Measurements from ENCODE around the gene SLC39A3.

The SLC39A3 gene

DNA sequence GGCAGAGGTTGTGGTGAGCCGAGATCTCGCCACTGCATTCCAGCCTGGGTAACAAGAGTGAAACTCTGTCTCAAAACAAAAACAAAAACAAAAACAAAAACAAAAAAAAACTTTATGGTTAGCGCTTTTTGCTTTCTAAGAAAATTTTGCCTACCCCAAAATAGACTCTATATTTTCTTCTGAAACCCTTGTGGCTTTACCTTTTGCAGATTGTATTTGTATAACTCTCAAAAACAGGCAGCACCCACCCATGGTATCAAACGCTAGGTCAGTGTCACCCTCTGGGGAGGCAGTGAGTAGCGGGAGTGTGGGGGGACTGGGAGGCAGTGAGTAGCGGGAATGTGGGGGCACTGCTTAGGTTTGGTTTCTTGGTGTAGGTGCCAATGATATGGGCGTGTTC is 7.5 kb upstream of the SLC39A3 start:
- no peak for DNase-seq (ENCODE audit: low read depth in 3 of 3)

DNA sequence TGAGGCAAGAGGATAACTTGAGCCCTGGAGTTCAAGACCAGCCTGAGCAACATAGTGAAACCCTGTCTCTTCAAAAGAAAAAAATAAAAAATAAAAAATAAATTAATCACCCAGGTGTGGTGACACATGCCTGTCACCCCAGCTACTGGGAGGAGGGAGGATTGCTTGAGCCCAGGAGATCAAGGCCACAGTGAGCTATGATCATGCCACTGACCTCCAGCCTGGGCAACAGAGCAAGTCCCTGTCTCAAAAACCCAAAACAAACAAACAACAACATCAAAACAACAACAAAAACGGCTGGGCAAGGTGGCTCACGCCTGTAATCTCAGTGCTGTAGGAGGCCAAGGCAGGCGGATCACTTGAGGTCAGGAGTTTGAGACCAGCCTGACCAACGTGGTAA is 4.3 kb upstream of the SLC39A3 start:
- no peak for DNase-seq (ENCODE audit: low read depth in 3 of 3)

DNA sequence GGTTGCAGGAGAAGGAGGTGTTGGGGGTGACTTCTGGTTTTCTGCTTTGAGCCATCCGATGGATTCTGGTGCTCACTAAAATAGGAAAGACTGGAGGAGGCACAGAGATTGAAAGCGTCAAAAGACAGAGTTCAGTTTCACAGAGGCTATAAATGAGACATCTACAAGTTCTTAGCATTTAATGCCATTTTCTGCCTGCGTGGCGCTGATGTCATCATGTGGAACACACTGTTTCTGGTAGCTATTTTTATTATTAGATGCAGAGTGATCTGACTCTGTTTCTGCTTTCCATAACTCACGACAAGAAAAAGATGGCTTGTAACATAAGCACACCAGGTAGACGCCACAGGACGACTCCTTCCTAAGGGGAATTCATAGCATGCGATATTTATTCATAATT is 3.3 kb upstream of the SLC39A3 start:
- DNase-seq (ENCODE audit: low read depth in 3 of 3) = no peak

DNA sequence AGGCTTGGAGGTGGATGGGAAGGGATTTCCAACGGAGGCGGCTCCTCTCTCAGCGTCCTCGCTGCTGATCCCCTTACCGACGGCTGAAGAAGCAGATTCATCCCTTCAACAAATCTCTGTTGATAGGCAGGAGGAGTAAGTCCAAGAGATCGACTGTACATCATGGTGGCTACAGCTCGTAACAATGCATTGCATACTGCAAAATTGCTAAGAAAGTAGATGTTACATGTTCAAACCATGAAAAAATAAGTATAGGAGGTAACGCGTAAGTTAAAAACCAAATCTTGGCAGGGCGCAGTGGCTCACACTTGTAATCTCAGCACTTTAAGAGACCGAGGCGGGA is 468 bp upstream of the SLC39A3 start:
- no peak for DNase-seq (ENCODE audit: low read depth in 3 of 3)

DNA sequence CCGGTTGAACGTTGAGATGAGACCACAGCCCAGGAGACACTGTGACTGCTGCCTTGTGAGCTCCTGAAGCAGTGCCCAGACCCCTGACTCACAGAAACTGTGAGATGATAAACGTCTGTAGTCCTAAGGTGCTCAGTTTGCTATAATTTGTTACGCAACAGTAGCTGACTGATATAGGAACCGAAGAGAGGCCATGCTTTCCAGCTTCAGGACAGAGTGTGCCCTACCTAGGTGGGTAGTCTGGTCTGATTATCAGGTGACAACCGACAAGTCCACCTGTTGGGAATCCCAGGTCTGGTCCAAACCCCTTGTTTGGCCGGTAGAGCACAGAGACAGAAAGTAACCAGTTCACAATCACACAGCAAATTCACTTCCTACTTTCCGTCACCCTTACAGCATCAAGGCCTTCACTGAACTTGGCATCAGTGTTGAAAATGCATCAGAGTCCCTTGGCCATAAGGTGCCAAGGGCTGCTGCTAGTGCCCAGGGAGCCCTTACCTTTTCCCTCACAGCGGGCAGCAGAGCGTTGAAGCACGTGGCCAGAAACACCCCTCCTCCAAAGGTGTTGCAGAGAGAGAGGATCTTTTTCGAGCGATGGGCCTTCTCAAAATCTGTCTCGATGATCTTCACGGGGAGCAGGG is 3.1 kb downstream of the SLC39A3 start:
- no peak for DNase-seq (ENCODE audit: low read depth in 3 of 3)

DNA sequence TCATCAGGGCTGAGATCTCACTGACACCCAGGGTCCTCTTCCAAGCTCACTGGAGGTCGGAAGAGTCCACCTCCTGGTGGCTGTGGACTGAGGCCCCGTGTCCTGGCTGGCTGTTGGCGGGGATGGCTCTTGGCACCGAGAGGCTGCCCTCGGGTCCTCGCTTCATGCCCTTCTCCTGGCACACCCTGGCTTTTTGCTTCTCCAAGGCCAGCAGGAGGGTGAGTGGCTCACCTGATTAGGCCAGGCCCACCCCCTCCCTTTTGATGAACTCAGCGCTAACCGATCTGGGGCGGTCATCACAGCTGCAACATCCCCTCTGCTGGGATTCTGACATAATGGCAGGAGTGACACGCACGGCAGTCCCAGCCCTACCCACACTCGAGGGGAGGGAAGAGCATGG is 4.4 kb downstream of the SLC39A3 start:
- DNase-seq (ENCODE audit: low read depth in 3 of 3) = no peak

DNA sequence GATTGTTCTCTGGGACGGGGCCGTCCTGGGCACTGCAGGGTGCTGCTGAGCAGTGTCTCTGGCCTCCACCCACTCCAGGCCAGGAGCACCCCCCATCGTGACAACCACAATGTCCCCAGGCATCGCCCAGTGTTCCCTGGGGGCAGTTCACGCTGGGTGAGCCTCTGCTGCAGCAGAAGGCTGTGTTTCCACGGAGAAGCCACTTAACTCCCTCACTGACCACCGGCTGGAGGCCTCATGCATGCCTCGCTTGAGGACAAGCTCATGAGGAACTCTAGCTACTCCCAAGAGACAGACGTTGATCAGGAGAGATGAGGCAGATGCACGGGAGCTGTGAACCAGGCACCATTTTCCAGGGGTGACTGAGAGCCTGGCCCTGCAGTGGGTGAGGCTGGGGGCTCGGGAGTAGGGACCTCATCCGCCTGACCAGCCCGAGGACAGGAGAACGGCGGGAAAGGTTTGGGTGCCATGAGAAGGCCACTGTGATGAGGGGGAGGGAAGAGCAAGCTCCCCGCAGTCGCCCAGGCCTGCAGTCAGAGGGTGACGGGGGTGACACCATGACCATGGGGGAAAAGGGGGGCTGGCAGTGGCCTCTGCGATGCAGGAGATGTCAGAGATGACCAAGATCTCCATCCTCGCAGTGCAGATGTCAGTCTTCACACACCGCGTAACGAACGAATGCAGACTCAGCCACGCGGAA is 5.1 kb downstream of the SLC39A3 start:
- DNase-seq (ENCODE audit: low read depth in 3 of 3) = no peak

DNA sequence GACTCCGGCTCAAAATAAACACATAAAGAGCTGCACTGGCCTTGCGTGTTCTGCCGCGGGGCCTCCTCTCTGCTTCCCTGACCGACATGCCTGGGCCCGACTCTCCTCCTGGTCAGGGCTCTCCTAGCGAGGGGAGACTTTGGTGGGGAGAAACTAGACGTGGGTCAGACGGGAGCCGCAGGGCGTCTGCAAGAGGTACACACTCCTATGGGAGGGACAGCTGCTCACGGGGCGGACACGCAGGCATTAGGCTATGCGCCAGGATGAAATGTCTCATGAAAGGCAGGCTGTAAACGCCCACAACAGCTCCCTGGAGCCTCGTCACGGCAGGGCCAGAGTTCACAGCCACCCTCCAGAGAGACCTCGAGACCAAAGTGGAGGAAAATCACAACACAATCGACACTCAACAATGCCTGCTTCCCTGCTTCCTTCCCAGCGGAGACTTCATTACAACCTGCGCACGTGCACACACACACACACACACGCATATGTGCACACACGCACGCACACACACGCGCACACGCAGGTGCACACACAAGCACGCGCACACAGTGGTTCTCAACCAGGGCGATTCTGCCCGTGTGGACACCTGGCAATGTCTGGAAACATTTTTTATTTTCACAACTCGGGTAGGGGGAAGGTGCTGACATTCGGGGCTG is 5.8 kb downstream of the SLC39A3 start:
- DNase-seq (ENCODE audit: low read depth in 3 of 3) = no peak

DNA sequence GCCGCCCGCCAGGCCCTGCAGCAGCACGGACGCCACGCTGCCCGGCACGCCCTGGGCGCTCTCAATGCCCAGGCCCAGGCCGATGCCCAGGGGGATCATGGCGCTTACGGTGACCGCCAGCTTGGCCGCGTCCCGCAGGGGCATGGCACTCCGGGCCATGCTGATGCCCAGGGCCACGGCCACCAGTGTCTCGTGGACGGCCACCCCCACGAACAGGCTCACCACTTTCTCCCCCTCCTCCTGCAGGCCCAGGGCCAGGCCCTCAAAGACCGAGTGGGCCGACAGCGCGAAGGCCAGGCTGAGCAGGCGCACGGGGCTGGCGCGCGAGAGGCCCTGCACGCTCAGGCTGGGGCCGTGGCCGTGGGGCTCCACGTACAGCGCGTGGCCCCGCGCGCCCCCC is 6.9 kb downstream of the SLC39A3 start:
- DNase-seq (ENCODE audit: low read depth in 3 of 3) = no peak

DNA sequence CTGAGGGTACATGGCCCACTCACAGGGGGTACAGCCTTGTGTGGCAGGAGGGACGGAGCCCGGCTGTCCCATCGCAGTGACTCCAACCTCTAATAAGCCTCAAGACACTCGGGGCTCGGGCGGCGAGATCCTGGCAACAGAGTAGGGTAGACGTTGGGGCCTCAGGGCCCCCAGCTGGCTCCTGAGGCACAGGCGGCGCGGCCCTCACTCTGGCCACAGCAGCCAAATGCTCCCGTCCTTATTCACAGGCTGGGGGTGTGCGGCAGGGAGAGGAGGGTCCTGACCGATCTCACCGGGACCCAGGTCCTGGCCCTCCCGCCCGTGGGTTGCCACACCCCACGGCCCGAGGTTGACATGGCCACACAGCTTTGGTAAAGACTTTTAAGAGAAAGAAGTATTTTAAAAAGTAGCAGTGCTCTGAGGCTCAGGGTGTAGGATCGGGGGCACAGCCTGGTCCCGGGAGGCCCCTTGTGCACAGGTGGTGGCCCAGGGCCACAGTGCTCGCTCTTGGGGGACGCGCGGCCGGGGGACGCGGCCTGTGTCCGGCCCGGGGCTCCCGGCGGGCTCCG is 7.6 kb downstream of the SLC39A3 start:
- no peak for DNase-seq (ENCODE audit: low read depth in 3 of 3)

DNA sequence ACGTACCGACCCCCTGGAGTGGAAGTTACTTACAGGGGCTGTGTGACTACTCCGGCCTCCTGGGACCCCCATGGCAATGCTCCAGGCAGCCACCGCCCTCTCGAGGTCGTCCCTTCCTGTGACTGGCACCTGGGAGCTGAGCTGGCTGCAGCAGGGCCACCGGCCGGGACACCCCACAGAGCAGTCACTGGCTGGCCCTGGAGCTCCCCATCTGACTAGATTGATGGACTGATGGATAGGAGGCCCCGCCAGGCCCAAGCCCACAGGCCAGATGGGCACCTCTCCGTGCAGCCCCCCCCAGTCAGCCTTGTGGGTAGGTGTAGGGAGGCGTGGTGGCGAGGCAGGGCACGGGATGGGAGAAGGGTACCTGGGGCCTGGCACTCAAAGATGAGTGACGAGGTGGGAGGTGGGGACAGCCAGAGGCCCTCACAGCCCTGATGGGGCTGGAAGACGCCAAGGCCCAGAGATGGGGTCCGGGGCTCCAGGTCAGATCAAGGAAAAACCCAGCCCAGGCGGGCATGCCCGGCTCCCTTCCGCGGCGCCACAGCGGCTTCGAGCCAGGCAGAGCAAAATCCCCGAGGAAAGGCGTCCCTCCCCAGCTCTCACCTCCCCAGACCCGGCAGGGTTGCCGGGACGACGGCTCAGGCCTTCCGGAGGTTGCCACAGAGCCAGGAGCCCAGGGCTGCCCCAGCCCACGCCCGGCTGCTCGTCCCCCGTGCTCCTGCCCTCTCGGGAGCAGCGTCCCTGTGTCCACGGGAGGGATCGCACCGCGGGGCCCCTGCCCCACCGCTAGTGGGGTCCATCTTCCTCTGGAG is 8.4 kb downstream of the SLC39A3 start:
- no peak for DNase-seq (ENCODE audit: low read depth in 3 of 3)

DNA sequence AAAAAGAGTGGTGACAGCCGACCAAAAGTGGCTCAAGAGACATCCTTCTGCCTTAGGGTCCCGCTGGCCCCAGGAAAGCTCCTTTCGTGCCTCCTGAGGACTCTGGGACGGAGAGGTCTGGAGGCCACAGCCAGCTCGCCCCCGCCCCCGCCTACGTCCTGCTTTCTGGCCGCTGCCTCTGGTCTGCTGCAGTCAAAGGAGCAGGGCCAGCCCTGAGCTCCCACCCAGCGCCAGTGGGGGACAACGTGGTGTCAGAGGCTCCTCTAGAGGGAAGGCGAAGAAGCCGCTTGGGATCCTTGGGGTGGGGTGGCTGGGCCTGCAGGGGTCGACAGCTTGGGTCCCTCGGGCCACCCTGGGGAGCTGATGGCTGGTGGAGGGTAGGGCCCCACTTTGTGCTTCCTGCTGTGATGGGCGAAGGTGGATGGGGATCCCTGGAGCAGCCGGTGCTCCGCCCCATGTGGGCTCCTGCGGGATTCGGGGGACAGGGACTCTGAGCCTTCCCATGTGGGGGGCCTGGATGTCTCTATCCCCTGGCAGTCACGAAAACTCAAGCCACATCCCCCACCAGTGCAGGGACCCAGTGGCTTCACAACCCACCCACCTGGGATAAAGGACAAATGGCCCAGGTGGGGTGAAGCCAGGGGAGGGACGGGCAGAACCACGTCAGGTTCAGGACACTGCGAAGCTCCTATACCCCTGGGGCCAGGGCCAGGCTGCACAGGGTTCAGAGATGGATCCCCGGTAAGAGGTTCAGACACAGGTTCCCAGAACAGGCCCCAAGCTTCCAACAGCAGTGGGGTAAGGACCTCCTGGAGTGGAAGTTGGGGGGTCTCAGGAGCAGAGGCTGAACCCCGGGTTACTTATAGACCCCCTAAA is 9.6 kb downstream of the SLC39A3 start:
- DNase-seq (ENCODE audit: low read depth in 3 of 3) = no peak

DNA sequence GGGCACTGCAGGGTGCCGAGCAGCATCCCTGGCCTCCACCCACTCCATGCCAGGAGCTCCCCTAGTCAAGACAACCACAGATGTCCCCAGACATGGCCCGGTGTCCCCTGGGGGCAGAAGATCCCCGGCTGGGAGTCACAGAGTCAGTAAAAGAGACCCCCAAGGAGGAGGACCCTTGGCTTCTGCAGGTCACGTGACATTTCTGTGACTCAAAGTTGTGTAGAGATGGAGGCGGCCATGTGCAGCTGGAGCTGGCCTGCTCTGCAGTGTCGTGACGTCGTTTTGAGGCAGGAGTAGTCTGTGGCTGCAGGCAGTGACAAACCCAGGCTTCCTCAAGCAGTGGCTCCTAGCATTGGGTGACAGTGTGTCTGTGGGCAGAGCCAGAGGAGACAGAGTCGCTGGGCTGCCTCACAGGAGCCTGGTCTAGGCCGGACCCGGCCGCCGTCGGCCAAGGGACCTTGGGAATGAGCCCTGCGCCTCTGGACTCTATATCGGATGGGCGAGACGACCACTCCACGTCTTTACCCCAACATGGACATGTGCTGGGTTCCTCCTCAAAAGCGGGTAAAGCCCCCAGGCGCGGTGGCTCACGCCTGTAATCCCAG is 10.9 kb downstream of the SLC39A3 start:
- DNase-seq (ENCODE audit: low read depth in 3 of 3) = no peak

DNA sequence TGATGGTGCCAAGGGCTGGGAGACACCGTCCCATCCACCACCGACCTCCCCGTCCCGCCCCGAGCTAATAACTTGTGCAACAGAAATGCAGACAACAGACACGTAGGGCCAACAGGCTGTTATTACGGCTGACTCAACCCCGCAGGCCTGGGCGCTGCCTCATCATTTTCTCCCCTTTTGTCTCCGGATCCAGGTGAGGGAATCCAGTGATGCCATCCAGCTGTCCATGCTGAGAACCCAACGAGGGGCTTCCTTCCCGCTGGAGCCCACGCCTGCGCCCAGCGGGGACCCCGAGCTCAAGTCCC is 12.2 kb downstream of the SLC39A3 start:
- DNase-seq (ENCODE audit: low read depth in 3 of 3) = no peak

DNA sequence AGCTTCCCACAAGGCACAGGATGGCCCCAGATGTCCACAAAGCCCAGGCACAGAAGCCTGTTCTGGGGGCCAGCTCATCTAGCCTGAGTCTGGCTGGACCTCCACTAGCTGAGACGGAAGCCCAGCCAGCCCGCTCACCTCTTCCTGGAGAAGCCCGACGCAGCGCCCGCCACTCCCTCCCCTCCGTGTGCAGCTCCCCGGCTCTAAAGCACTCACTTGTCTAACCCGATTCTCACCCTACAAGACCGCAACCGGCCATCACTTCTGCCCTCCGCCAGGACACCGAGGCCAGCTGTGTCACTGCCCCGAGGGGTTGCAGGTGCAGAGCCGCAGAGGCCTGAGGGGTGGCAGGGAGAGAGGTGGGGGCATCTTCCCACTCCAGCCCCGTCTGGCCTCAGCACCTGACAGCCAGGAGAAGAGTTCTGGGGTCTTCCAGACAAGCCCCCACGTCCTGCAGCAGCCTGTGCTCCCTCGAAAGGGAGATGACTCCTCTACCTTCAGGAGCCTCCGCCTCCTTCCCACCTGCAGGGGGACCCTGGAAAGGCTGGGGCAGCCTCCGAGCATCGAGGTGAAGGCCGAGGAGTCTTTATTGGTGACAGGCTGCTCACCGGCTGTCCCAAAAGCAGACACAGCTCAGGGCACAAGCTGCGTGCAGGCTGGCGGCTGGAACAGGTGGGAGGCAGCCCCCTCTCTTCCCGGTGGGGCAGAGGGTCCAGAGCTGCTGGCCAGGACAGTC is 12.7 kb downstream of the SLC39A3 start:
- no peak for DNase-seq (ENCODE audit: low read depth in 3 of 3)

DNA sequence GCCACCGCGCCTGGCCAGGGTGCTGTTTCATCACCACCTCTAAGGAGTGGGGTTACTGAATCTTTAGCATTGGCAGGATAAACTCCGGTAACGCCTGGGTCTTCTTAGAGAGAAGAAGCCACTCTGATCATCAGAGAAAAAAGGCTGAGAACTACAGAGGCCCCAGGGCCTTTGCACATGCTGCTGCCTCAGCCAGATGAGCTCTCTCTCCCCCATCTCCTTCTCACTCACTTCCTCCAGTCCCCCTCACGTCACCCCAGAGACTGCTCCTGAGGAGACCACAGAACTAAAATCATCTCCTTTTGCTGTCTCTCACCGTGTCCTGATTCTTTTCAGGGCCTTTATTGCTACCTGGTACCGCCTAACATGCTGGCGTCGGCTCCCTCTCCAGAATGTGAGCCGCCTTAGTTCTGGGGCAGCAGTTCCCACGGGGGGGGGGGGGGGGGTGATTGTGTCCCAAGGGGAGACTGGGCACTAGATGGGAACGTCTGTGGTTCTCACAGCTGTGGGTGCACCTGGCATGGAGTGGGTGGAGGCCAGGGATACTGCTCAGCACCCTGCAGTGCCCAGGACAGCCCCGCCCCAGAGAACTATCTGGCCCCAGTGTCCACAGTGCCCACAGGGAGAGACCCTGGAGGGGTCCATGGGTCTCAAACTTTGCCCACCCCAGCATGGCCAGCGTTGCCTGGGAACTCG is 13.5 kb downstream of the SLC39A3 start:
- DNase-seq (ENCODE audit: low read depth in 3 of 3) = no peak

DNA sequence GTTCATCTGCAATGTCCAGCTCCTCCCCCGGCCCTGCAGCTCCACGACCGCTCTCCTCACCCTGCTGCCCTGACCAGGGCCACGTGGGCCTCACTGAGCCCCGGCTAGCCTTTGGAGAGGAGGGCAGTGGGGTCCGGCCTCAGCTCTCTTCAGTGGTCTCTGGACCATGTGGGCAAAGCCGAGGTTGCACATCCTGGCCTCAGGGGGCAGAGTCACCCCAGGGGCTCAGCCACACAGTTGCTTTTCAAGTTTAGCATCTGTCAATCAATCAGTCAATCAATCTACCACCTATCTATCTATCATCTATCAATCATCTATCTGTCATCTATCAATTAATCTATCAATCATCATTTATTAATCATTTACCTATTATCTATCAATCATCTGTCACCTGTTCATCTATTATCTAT is 15.7 kb downstream of the SLC39A3 start:
- no peak for DNase-seq (ENCODE audit: low read depth in 3 of 3)

DNA sequence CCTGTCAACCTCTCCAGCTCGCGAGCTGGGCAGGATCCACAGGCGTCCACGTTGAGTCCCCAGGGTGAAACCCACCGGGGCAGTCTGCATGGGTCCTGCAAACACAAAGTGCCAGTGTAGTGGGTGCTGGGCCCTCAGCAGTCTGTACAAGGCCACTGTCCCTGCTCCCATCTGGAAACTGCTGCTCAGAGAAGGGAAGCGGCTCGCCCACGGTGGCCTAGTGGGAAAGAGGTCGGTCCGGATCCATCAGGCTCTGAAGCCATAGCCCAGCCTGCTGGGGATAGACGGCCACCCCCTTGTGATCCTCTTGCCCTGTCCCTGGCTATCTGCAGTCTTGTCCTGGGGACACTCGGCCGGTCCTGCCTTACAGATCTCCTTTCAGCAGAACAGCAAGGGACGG is 16.1 kb downstream of the SLC39A3 start:
- DNase-seq (ENCODE audit: low read depth in 3 of 3) = no peak

DNA sequence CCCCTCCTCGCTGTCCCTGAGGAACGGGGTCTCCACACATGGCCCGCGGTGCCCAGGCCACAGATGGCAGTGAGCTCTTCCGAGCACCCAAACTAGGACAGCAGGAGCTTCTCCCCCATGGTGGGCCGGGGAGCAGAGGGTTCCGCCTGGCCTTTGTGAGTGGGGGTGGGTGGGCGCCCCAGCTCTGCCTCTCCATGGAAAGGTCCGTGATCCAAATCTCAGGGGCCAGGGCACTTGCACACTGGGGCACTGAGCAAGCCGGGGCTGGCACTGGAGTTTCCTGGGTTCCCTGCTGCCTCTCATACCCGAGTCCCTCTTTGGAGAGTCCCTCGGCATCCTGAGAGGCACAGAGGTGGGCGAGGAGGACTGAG is 16.5 kb downstream of the SLC39A3 start:
- no peak for DNase-seq (ENCODE audit: low read depth in 3 of 3)

Data from stimulated activated CD4-positive, alpha-beta T cell treated with anti-CD3 and anti-CD28 coated beads, TNF-alpha, amount 100 ng/mL, for 48 hours (primary cell).